ENCODE results near the gene PAM16.

PAM16 gene

GRCh38 chr16:4332623-4333307 lies 18.4 kb downstream of the PAM16 start:
- DNase-seq = no peak

- DNase-seq = no peak
These were observed 19.0 kb downstream of the PAM16 start for GRCh38 chr16:4332083-4332482.

- peak; percentile 7 for DNase-seq
These were observed 20.7 kb downstream of the PAM16 start for GRCh38 chr16:4330277-4330874.

- no peak for DNase-seq
These were observed 22.0 kb downstream of the PAM16 start for GRCh38 chr16:4328782-4329775.

- no peak for DNase-seq
These were observed 22.9 kb downstream of the PAM16 start for GRCh38 chr16:4328046-4328781.

GRCh38 chr16:4327386-4328045 lies 23.6 kb downstream of the PAM16 start:
- DNase-seq = no peak

- DNase-seq = no peak
These were observed 25.8 kb downstream of the PAM16 start for GRCh38 chr16:4325253-4325758.

- no peak for DNase-seq
These were observed 26.4 kb downstream of the PAM16 start for GRCh38 chr16:4324492-4325252.

GRCh38 chr16:4323845-4324488 lies 27.2 kb downstream of the PAM16 start:
- no peak for DNase-seq

GRCh38 chr16:4323071-4323844 lies 27.9 kb downstream of the PAM16 start:
- DNase-seq = no peak

- no peak for DNase-seq
These were observed 28.7 kb downstream of the PAM16 start for GRCh38 chr16:4322121-4323052.

GRCh38 chr16:4321286-4322120 lies 29.6 kb downstream of the PAM16 start:
- DNase-seq = no peak

GRCh38 chr16:4320571-4321137 lies 30.5 kb downstream of the PAM16 start:
- no peak for DNase-seq

GRCh38 chr16:4319454-4320421 lies 31.4 kb downstream of the PAM16 start:
- DNase-seq = no peak

- DNase-seq = no peak
These were observed 32.2 kb downstream of the PAM16 start for GRCh38 chr16:4318967-4319366.

GRCh38 chr16:4318451-4318910 lies 32.6 kb downstream of the PAM16 start:
- no peak for DNase-seq

Data from NCI-H510A treated with DMSO at 0.1 percent for 48 hours (cell line).